SU-DHL-6 (cell line): ENCODE measurements around the gene GCDH.

Source experiments
- H2AFZ ChIP-seq: fragments of 200-600 bp; sonication (generic); 2 replicates; pipeline ENCODE4 v1.6.1; 2014; ENCODE audit warnings: low read depth, mild to moderate bottlenecking, moderate library complexity, mixed read lengths, antibody characterized with exemption, low read length; ENCODE audit not compliant: severe bottlenecking
- H3F3A ChIP-seq: fragments of 200-600 bp; shearing (Covaris generic); 2 replicates; pipeline ENCODE4 v1.6.0; 2016; ENCODE audit warnings: antibody characterized with exemption, mild to moderate bottlenecking; ENCODE audit not compliant: insufficient read depth
- H3K27ac ChIP-seq: fragments of 200-600 bp; sonication (generic); 2 replicates; pipeline ENCODE4 v1.5.1; 2016; ENCODE audit warnings: low read depth, mild to moderate bottlenecking, low read length, moderate library complexity, mixed read lengths
- H3K27me3 ChIP-seq: fragments of 200-600 bp; sonication (generic), shearing (Covaris generic); 2 replicates; pipeline ENCODE4 v1.6.0; 2014; ENCODE audit warnings: mild to moderate bottlenecking, low read length
- H3K36me3 ChIP-seq: fragments of 200-600 bp; sonication (generic); 2 replicates; pipeline ENCODE4 v1.6.1; 2014; ENCODE audit warnings: mild to moderate bottlenecking, low read length, mixed read lengths
- H3K4me2 ChIP-seq: fragments of 300-600, 200-600 bp; shearing (Covaris generic), sonication (generic); 2 replicates; pipeline ENCODE4 v1.6.0; 2014; ENCODE audit warnings: low read length, low read depth, mild to moderate bottlenecking; ENCODE audit not compliant: poor library complexity, severe bottlenecking
- H3K4me3 ChIP-seq: fragments of 200-600 bp; sonication (generic); 2 replicates; pipeline ENCODE4 v1.5.1; 2014; ENCODE audit warnings: antibody characterized with exemption, low read length, mild to moderate bottlenecking, mixed read lengths; ENCODE audit not compliant: insufficient read depth, poor library complexity, severe bottlenecking
- H3K79me2 ChIP-seq: fragments of 200-600 bp; sonication (generic); 2 replicates; pipeline ENCODE4 v1.6.1; 2014; ENCODE audit warnings: mild to moderate bottlenecking, low read length, moderate library complexity; ENCODE audit not compliant: insufficient read depth
- H3K9ac ChIP-seq: fragments of 200-600 bp; sonication (generic); 2 replicates; pipeline ENCODE4 v1.7.0; 2014; ENCODE audit warnings: mild to moderate bottlenecking, low read length
- H3K9me2 ChIP-seq: fragments of 200-600 bp; sonication (generic); replicated peaks from 2 replicates; pipeline ENCODE4 v1.6.1; 2014; ENCODE audit warnings: low read length; ENCODE audit not compliant: insufficient read depth
- H3K9me3 ChIP-seq: fragments of 200-600 bp; sonication (generic); 2 replicates; pipeline ENCODE4 v1.6.1; 2014; ENCODE audit warnings: low read length, mixed read lengths; ENCODE audit not compliant: insufficient read depth
- H4K20me1 ChIP-seq: fragments of 200-600 bp; sonication (generic); 2 replicates; pipeline ENCODE4 v1.6.1; 2014; ENCODE audit warnings: low read depth, mild to moderate bottlenecking, antibody characterized with exemption, low read length, moderate library complexity, mixed read lengths
- CTCF ChIP-seq: fragments of 200-600 bp; sonication (generic); IDR thresholded peaks from one replicate; pipeline ENCODE4 v1.5.1; 2017; ENCODE audit warnings: antibody characterized with exemption, mild to moderate bottlenecking, low read length, moderate library complexity; ENCODE audit not compliant: insufficient read depth, poor library complexity, severe bottlenecking
- EZH2phosphoT487 ChIP-seq: fragments of 200-600 bp; sonication (generic), shearing (Covaris generic); conservative IDR thresholded peaks from 2 replicates; pipeline ENCODE4 v1.6.1; 2018; ENCODE audit warnings: mild to moderate bottlenecking, antibody characterized with exemption, low read length, moderate library complexity, mixed read lengths

Gene GCDH

GRCh38 chr19:12947702-12948611 lies 57.0 kb downstream of the GCDH start:
- Histone ChIP-seq H3K27me3 (no peaks in the 10 kb centered on the region), H4K20me1 (no peaks in the 10 kb centered on the region), H3F3A (peaks cover 33% of the 10 kb centered on the region), H3K9ac (peak overlapping the region; percentile 84; the same call in 1 of the 2 replicates), H3K9me2 (no peaks in the 10 kb centered on the region), H3K36me3 (peaks cover 13% of the 10 kb centered on the region), H3K9me3 (no peaks in the 10 kb centered on the region), H2AFZ (no peak overlapping the region), H3K4me3 (no peak overlapping the region), H3K27ac (no peak overlapping the region), H3K79me2 (peaks cover 30% of the 10 kb centered on the region), H3K4me2 (peak overlapping the region; percentile 87)
- TF ChIP-seq EZH2phosphoT487 (no peak), CTCF (no peak)

- Histone ChIP-seq H3K4me2 (no peak overlapping the region), H3F3A (peaks cover 29% of the 10 kb centered on the region), H3K36me3 (peaks cover 14% of the 10 kb centered on the region; the same call in 1 of the 2 replicates), H3K9ac (no peak overlapping the region), H3K27me3 (no peaks in the 10 kb centered on the region), H4K20me1 (no peaks in the 10 kb centered on the region; the same call in 1 of the 2 replicates), H3K4me3 (no peak overlapping the region), H3K9me3 (no peaks in the 10 kb centered on the region), H2AFZ (no peak overlapping the region), H3K79me2 (peaks cover 30% of the 10 kb centered on the region), H3K9me2 (no peaks in the 10 kb centered on the region), H3K27ac (no peak overlapping the region)
- TF ChIP-seq EZH2phosphoT487 (no peak), CTCF (no peak)
These were observed 57.8 kb downstream of the GCDH start for GRCh38 chr19:12948612-12949362.
